ENCODE measurements around the gene TEAD4. TPM values are rescaled to one million over a fixed set of nuclear protein-coding genes. Genes with fewer than 3 reads are reported as not detected.
"Not testable (repeated sequence)": the region's sequence is repeated elsewhere in the genome, so short reads cannot be mapped to it uniquely, and the experiment has no call there.

Gene TEAD4
- polyA plus RNA-seq, 6 donors from 2014 or later, result not detected

DNA sequence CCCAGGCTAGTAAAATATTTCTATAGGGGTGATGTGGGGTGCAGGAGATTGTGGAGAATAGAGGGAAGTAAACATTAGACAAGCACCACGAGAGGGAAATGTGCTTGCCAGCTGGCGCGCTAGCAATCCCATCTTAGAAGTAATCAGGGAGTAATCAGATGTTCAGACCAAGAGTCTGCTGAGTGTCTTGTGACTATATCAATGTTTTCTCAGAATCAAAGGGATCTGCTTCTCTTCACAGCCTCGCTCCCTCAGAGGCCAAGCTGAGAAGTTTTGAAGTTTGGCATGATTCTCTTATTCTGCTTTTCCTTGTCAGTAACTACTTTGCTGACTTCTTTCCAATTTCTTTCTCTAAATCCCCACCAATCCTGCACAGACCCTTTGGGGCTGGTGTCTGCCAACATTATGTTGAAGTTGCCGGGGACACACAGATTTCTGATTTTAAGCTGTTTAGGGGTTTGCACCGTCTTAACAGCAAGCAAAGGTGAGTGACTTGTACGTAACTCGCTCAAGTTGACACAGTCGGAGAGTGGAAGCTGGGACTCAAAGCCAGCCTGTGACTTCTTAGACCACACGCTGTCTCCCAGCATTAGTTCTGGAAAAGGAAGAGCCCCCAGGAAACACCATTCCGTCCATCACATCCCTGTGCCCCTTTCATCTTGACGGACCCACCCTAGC lies 96.0 kb downstream of the TEAD4 start:
- H3K27me3 Mint-ChIP-seq, result peaks cover 0 to 25% (median 21%) of the 10 kb centered on the region in 3 donors
- DNase-seq (no peak), ATAC-seq (ENCODE audit: low read depth in 2 of 2) (no peak)
- peaks cover 0 to 2% (median 0%) of the 10 kb centered on the region in 7 donors for H3K9me3 Mint-ChIP-seq
- no peaks in the 10 kb centered on the region for H3K36me3 Mint-ChIP-seq
- peaks cover 10 to 15% (median 14%) of the 10 kb centered on the region in 3 donors for H3K4me1 Mint-ChIP-seq
- H3K27ac Mint-ChIP-seq, result peak overlapping the region in 1 of 6 donors; percentile 97
- peak overlapping the region in 1 of 8 donors; percentile 29 for H3K4me3 Mint-ChIP-seq

- Mint-ChIP-seq H3K27ac (peak overlapping the region in 3 of 6 donors; percentile 11 to 90 (median 24)), H3K9me3 (peaks cover 0 to 2% (median 0%) of the 10 kb centered on the region in 7 donors), H3K27me3 (peaks cover 4 to 31% (median 26%) of the 10 kb centered on the region in 3 donors), H3K4me3 (no peak overlapping the region), H3K36me3 (no peaks in the 10 kb centered on the region), H3K4me1 (peaks cover 5 to 8% (median 7%) of the 10 kb centered on the region in 3 donors)
- DNase-seq (no peak), ATAC-seq (ENCODE audit: low read depth in 2 of 2) (no peak)
Observed at GRCh38 chr12:3055704-3056467, 96.7 kb downstream of the TEAD4 start.

DNA sequence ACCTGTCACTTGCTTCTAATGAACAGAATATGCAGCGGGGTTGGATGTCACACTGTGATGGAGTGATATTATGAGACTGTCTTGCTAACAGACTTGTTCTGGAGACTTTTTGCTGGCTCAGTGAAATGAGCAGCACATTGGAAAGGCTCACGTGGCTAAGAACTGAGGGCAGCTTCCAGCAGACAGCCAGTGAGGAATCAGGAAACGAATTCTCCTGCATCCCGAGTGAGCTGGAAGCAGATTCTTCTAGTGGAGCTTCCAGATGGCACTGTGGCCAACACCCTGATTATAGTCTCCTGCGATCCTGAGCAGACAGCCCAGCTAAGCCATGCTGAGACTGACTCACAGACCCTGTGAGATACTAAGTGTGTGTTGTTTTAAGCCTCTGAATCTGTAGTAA lies 101.9 kb downstream of the TEAD4 start:
- DNase-seq, result no peak
- Mint-ChIP-seq H3K4me1 (no peaks in the 10 kb centered on the region), H3K36me3 (peaks cover 7 to 8% of the 10 kb centered on the region in 2 donors), H3K27me3 (peaks cover 17 to 31% (median 27%) of the 10 kb centered on the region in 3 donors), H3K9me3 (peaks cover 3 to 20% (median 12%) of the 10 kb centered on the region in 7 donors), H3K27ac (peak overlapping the region in 1 of 6 donors; percentile 73), H3K4me3 (no peak overlapping the region)
- ATAC-seq (ENCODE audit: low read depth in 2 of 2), result no peak

GRCh38 chr12:3061501-3062215 lies 102.5 kb downstream of the TEAD4 start:
- Mint-ChIP-seq H3K4me3 (no peak overlapping the region), H3K4me1 (no peaks in the 10 kb centered on the region), H3K27me3 (peaks cover 17 to 28% (median 27%) of the 10 kb centered on the region in 3 donors), H3K27ac (no peak overlapping the region), H3K9me3 (peaks cover 3 to 21% (median 12%) of the 10 kb centered on the region in 7 donors), H3K36me3 (peaks cover 7 to 8% of the 10 kb centered on the region in 2 donors)
- ATAC-seq (ENCODE audit: low read depth in 2 of 2) (no peak), DNase-seq (no peak)

GRCh38 chr12:3065300-3065699 lies 106.1 kb downstream of the TEAD4 start:
- H3K36me3 Mint-ChIP-seq, result peaks cover 7 to 8% of the 10 kb centered on the region in 2 donors

GRCh38 chr12:3065846-3066245 lies 106.6 kb downstream of the TEAD4 start:
- peaks cover 19 to 38% (median 22%) of the 10 kb centered on the region in 3 donors for H3K27me3 Mint-ChIP-seq
- H3K4me1 Mint-ChIP-seq; H3K27ac Mint-ChIP-seq; H3K36me3 Mint-ChIP-seq; ATAC-seq (ENCODE audit: low read depth in 2 of 2); H3K4me3 Mint-ChIP-seq; DNase-seq: not testable (repeated sequence)
- peaks cover 3 to 21% (median 12%) of the 10 kb centered on the region in 7 donors for H3K9me3 Mint-ChIP-seq

More at GRCh38 chr12:3065300-3065699, 106.1 kb downstream of the TEAD4 start:
- Mint-ChIP-seq H3K4me1 (peaks cover 0 to 3% (median 0%) of the 10 kb centered on the region in 3 donors), H3K27me3 (peaks cover 23 to 44% (median 25%) of the 10 kb centered on the region in 3 donors), H3K27ac (no peak overlapping the region), H3K9me3 (peaks cover 3 to 21% (median 12%) of the 10 kb centered on the region in 7 donors), H3K4me3 (no peak overlapping the region)
- ATAC-seq (ENCODE audit: low read depth in 2 of 2), result no peak
- no peak for DNase-seq

DNA sequence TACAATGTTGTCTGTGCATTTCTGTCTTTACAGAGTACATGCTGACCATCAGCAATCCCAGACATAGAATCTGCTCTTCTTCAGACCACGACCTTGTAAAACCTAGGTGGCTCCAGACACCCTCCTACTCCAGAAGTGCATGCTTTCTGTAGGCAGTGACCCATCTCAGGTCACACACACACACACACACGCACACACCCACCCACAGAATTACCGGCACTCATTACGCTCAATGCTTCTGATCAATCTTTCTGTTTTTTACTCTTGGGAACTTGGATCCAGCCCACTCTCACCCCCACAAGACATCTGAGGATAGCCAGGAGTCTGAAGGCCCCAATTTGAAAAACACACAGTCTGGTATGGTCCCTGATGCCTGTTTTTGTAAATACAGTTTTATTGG lies 110.5 kb downstream of the TEAD4 start:
- Mint-ChIP-seq H3K27ac (peak overlapping the region in 1 of 6 donors; percentile 22), H3K9me3 (peaks cover 0 to 7% (median 0%) of the 10 kb centered on the region in 7 donors), H3K27me3 (peaks cover 0 to 16% (median 14%) of the 10 kb centered on the region in 3 donors), H3K36me3 (no peaks in the 10 kb centered on the region), H3K4me1 (peaks cover 0 to 7% (median 3%) of the 10 kb centered on the region in 3 donors), H3K4me3 (no peak overlapping the region)
- ATAC-seq (ENCODE audit: low read depth in 2 of 2) (no peak), DNase-seq (no peak)

- ATAC-seq (ENCODE audit: low read depth in 2 of 2) (no peak), DNase-seq (no peak)
- Mint-ChIP-seq H3K27ac (no peak overlapping the region), H3K4me3 (no peak overlapping the region), H3K36me3 (no peaks in the 10 kb centered on the region), H3K27me3 (peaks cover 0 to 23% (median 14%) of the 10 kb centered on the region in 3 donors), H3K9me3 (peaks cover 0 to 1% (median 0%) of the 10 kb centered on the region in 7 donors), H3K4me1 (peaks cover 0 to 9% (median 3%) of the 10 kb centered on the region in 3 donors)
Observed at GRCh38 chr12:3071107-3071506, 111.9 kb downstream of the TEAD4 start.

DNA sequence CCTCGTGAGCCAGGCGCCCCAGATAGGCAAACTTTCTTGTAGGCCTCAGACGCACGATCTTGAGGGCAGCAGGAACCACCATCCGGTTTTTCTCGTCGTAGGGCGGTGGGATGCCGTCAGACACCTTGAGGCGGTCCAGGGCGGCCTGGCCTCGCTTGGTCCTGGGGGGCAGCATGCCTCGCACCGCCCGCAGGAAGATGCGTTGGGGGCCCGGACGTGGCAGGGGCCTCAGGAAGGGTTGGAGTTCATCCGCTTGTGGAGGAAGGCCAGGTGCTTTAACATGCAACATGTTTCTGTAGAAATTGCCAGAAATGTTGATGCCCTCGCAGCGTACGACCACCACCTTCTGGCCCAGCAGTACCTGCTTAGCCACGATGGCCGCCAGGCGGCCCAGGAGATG lies 112.5 kb downstream of the TEAD4 start:
- no peak overlapping the region for H3K27ac Mint-ChIP-seq
- H3K4me3 Mint-ChIP-seq, result no peak overlapping the region
- ATAC-seq (ENCODE audit: low read depth in 2 of 2) (no peak), DNase-seq (no peak)
- no peaks in the 10 kb centered on the region for H3K9me3 Mint-ChIP-seq
- H3K4me1 Mint-ChIP-seq, result peaks cover 0 to 15% (median 5%) of the 10 kb centered on the region in 3 donors
- peaks cover 0 to 23% (median 14%) of the 10 kb centered on the region in 3 donors for H3K27me3 Mint-ChIP-seq
- no peaks in the 10 kb centered on the region for H3K36me3 Mint-ChIP-seq

DNA sequence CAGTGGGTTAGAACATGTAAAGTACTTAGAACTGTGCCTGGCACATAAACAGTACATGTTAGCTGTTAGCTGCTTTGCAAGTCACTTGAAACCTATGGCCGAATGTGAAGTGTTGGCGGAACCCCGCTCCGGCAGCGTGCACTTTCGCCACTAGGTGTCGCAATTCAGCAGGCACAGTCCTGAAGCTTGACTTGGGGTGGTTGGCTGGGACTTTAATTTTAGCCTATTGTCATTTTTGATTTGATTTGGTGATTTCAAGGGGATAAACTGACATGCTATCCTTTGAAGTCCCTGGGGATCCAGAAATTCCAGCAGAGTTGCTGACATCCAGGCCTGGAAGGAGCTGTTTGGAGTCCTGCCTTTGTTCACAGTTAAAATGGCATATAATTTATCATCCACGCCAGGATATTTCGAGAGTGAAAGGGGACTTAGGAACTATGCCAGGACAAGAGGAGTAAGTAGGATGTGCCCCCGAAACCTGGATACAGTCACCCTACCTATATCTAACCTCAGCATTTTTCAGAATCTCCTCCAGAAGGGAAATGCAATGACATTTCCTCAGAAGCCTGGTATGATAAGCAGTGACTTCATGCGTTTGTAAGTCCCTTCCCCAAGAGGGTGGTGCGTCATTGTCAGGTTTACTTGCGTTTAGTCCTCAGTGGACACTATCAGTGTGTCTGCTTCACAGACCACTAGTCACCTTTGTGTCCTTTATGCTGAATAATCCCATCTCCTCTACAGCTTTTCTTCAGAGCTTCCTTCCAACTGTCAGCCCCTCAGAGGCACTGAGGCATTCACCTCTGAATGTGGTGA lies 114.4 kb downstream of the TEAD4 start:
- Mint-ChIP-seq H3K27ac (no peak overlapping the region), H3K9me3 (no peaks in the 10 kb centered on the region), H3K27me3 (peaks cover 0 to 8% (median 8%) of the 10 kb centered on the region in 3 donors), H3K4me3 (peak overlapping the region in 2 of 8 donors; percentile 66 to 67), H3K36me3 (no peaks in the 10 kb centered on the region), H3K4me1 (peaks cover 4 to 19% (median 6%) of the 10 kb centered on the region in 3 donors)
- ATAC-seq (ENCODE audit: low read depth in 2 of 2) (peak; percentile 69 to 71), DNase-seq (peak; percentile 74)

GRCh38 chr12:3075315-3075714 lies 116.1 kb downstream of the TEAD4 start:
- H3K4me3 Mint-ChIP-seq, result peak overlapping the region; percentile 22 to 87 (median 68)
- no peak for ATAC-seq (ENCODE audit: low read depth in 2 of 2)
- DNase-seq, result no peak
- no peaks in the 10 kb centered on the region for H3K36me3 Mint-ChIP-seq
- H3K27me3 Mint-ChIP-seq, result peaks cover 0 to 8% (median 8%) of the 10 kb centered on the region in 3 donors
- H3K9me3 Mint-ChIP-seq, result no peaks in the 10 kb centered on the region
- peaks cover 3 to 19% (median 4%) of the 10 kb centered on the region in 3 donors for H3K4me1 Mint-ChIP-seq
- peak overlapping the region in 1 of 6 donors; percentile 67 for H3K27ac Mint-ChIP-seq
